ENCODE measurements around the gene PRKCZ. TPM values are rescaled to one million over a fixed set of nuclear protein-coding genes. Genes with fewer than 3 reads are reported as not detected.

The PRKCZ gene
- total RNA-seq, 2 experiments from 2014 or later, result 6.8 to 12.8 TPM

DNA sequence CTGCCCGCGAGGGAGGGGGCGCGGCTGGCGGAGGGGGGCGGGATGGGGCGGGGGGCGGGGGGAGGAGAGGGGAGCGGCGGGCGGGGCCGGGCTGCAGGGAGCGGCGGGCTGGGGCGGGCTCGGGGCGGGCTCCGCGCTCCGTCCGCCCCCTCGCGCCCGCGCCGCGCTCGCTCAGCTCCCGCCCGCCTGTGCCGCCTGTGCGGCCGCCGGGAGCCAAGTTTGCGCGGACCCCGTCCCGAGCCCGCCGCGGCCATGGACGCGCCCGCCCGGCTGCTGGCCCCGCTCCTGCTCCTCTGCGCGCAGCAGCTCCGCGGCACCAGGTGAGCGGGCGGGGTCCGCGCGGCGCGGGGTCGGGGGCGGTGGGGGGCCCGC, 31.1 kb upstream of the PRKCZ start, which contains the start of gene GABRD:
Gene GABRD (plus strand): TSS at position 174 of the 372 bp plus-strand sequence. CDS start 79 bp downstream, at position 253.
- H3K4me3 Mint-ChIP-seq, result no peak within 1 kb of the TSS
- H3K27me3 Mint-ChIP-seq, result peaks cover 50% of the 10 kb centered on the region
- DNase-seq, result no peak
- peak; percentile 55 for ATAC-seq
- H3K27ac Mint-ChIP-seq, result no peak within 1 kb of the TSS
- CTCF ChIA-PET, result interaction anchor here (4.3 kb wide), 1 partner anchor 25 kb away, joined by 18 read pairs; no protein-coding TSS in a partner anchor
- H3K9me3 Mint-ChIP-seq (ENCODE audit: low read depth), result no peaks in the 10 kb centered on the region
- peaks cover 2% of the 10 kb centered on the region for H3K36me3 Mint-ChIP-seq
- H3K4me1 Mint-ChIP-seq, result peaks cover 2% of the 10 kb centered on the region

DNA sequence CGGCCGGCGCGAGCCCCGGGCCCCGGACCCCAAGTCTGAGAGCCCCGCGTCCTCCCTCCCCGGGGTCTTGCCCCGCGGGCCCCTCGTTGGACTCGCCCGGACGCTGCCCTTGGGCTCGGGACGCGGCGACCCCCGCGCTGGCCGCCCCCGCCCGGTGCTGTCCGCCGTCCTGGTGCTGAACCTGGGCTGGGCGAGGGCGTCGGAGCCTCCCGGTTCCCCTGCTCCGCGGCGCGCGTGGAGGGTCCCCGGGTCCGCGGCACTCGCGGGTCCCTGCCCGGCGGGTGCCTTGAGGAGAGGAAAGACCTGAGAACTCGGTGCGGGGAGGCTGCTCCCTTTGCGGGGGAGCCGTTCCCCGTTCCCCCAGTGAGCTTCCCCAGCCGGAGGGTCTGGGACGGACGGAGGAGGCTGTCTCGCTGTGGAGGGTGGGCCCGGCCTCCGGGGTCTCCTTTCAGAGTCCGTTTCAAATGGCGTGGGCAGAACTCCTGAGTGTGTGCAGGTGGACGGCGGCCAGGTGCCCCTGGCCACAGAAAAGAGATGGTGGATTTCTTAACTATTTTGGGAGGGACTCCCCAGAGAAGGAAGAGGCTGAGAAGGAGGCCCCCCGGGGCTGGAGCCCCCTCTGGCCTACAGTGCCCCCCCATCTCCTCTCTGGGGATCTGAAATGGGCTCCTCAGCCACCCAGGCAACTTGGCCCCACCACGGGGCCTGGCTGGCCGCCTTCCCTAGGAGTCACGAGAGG, 30.5 kb upstream of the PRKCZ start:
- DNase-seq (no peak), ATAC-seq (peak; percentile 33)
- H3K9me3 Mint-ChIP-seq (ENCODE audit: low read depth), result no peaks in the 10 kb centered on the region
- H3K36me3 Mint-ChIP-seq, result peaks cover 2% of the 10 kb centered on the region
- peaks cover 46% of the 10 kb centered on the region for H3K27me3 Mint-ChIP-seq
- H3K27ac Mint-ChIP-seq, result no peak overlapping the region
- peaks cover 2% of the 10 kb centered on the region for H3K4me1 Mint-ChIP-seq
- H3K4me3 Mint-ChIP-seq, result no peak overlapping the region
- CTCF ChIA-PET, result interaction anchor here (4.3 kb wide), 1 partner anchor 25 kb away, joined by 18 read pairs; no protein-coding TSS in a partner anchor

- no peak for DNase-seq
- H3K4me3 Mint-ChIP-seq, result no peak overlapping the region
Observed at GRCh38 chr1:2020310-2020655, 29.9 kb upstream of the PRKCZ start.

DNA sequence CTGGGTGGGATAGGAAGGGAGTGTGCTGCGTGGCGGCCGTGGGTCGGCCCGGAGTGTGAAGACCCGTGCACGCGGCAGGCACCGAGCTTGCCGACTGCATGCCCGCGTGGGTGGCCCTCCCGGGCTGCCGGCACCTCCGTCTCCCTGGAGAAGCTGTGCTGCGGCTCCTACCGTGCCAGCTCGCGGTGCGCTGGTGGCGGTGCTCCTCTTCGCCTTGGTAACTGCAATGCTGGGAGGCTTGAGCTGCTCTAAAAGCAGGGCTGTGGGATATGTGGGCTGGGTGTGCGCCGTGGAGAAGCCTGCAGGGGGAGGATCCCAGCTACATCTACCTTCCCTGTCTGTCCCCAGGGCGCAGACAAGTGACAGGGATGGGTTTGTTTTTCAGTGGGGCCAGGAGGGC, 28.7 kb upstream of the PRKCZ start:
- Mint-ChIP-seq H3K9me3 (ENCODE audit: low read depth) (no peaks in the 10 kb centered on the region), H3K27me3 (peaks cover 37% of the 10 kb centered on the region), H3K4me1 (peaks cover 5% of the 10 kb centered on the region), H3K27ac (no peak overlapping the region), H3K4me3 (no peak overlapping the region), H3K36me3 (peaks cover 2% of the 10 kb centered on the region)
- DNase-seq, result no peak
- no peak for ATAC-seq
- CTCF ChIA-PET, result interaction anchor here (1.8 kb wide), 1 partner anchor 23 kb away, joined by 7 read pairs; no protein-coding TSS in a partner anchor

More at GRCh38 chr1:2020310-2020655, 29.9 kb upstream of the PRKCZ start:
- H3K27ac Mint-ChIP-seq, result no peak overlapping the region
- CTCF ChIA-PET, result interaction anchor here (4.3 kb wide), 1 partner anchor 24 kb away, joined by 18 read pairs; no protein-coding TSS in a partner anchor
- peaks cover 2% of the 10 kb centered on the region for H3K4me1 Mint-ChIP-seq
- ATAC-seq, result no peak
- H3K9me3 Mint-ChIP-seq (ENCODE audit: low read depth), result no peaks in the 10 kb centered on the region
- H3K36me3 Mint-ChIP-seq, result peaks cover 2% of the 10 kb centered on the region
- H3K27me3 Mint-ChIP-seq, result peaks cover 42% of the 10 kb centered on the region

DNA sequence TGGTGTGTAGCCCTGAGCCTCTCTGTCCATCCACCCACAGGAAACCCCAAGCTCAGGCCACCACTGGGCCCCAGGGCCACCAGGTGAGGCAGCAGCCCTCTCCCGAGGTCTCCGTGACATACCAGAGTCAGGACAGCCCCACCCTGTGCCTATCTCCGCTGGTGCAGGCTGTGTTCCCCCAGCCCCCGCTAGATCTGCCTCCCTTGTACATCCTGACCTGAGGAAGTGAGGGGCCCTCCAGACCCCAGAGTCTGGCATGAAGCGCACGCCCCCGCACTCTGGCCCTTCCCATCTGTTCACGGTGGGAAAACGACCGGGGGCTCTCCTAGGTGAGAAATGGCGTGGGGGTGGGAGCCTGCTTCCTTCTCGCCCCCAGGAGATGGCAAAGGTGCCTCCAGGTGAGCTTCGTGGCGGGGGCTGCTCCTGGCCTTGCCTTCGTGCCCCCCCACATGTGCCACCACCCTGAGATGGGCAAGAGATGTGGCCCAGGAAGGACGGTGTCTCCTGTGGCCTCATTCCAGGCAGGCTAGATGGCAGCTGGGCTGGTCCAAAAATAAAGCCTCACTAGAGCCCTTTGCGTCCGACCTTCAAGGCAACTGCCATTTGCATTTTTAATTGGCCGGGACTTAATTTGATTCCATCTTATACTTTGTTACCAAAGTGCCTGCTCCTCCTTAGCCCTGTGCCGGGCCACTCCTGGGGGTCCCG, 28.0 kb upstream of the PRKCZ start:
- Mint-ChIP-seq H3K9me3 (ENCODE audit: low read depth) (no peaks in the 10 kb centered on the region), H3K36me3 (peaks cover 2% of the 10 kb centered on the region), H3K4me1 (peaks cover 5% of the 10 kb centered on the region), H3K4me3 (no peak overlapping the region), H3K27ac (no peak overlapping the region), H3K27me3 (peaks cover 31% of the 10 kb centered on the region)
- no peak for DNase-seq
- ATAC-seq, result no peak
- CTCF ChIA-PET, result interaction anchor here (1.8 kb wide), 1 partner anchor 23 kb away, joined by 7 read pairs; no protein-coding TSS in a partner anchor

DNA sequence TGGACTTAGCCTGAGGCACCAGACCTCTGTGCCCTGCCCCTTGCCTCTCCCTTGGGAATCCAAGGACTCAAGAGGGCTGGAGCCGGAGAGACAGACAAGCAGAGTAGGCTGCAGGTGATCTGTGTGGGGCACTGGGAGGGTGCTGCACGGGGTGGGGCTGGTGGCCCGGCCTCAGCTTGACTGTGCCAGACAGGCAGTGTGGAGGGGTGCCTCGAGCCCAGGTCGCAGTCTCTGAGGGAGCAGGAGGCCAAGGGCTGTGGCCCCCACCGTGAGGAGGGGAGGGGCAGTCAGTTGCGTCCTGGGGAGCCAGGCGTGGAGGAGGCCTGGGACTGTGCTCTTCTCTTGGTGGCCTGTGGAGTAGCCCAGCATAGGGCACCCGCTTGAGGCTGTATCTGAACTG, 27.0 kb upstream of the PRKCZ start:
- Mint-ChIP-seq H3K27ac (no peak overlapping the region), H3K27me3 (peaks cover 21% of the 10 kb centered on the region), H3K4me3 (no peak overlapping the region), H3K9me3 (ENCODE audit: low read depth) (no peaks in the 10 kb centered on the region), H3K36me3 (peaks cover 2% of the 10 kb centered on the region), H3K4me1 (peaks cover 5% of the 10 kb centered on the region)
- DNase-seq (no peak), ATAC-seq (no peak)
- CTCF ChIA-PET, result no interaction called here

- ATAC-seq (no peak), DNase-seq (no peak)
- peaks cover 3% of the 10 kb centered on the region for H3K4me1 Mint-ChIP-seq
- H3K36me3 Mint-ChIP-seq, result no peaks in the 10 kb centered on the region
- no peak overlapping the region for H3K4me3 Mint-ChIP-seq
- no peak overlapping the region for H3K27ac Mint-ChIP-seq
- H3K9me3 Mint-ChIP-seq (ENCODE audit: low read depth), result no peaks in the 10 kb centered on the region
- CTCF ChIA-PET, result interaction anchor here (1.4 kb wide), 1 partner anchor 20 kb away, joined by 6 read pairs; no protein-coding TSS in a partner anchor
- peaks cover 16% of the 10 kb centered on the region for H3K27me3 Mint-ChIP-seq
Observed at GRCh38 chr1:2024451-2024850, 25.8 kb upstream of the PRKCZ start.

DNA sequence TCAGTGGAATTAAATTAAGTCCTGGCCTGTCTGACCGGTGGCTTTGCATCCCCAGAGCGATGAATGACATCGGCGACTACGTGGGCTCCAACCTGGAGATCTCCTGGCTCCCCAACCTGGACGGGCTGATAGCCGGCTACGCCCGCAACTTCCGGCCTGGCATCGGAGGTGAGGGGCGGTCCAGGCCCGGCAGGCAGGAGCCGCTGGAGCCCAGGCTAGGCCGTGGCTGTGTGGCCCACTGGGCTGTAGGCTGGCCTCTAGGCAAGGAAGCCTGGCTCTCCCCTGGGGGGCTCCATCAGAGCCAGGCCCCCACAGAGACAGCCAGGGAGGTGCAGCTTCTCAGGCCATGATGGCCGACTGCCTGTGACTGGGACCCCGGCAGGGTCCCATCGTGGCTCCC, 25.3 kb upstream of the PRKCZ start:
- no peaks in the 10 kb centered on the region for H3K9me3 Mint-ChIP-seq (ENCODE audit: low read depth)
- ATAC-seq, result no peak
- H3K27me3 Mint-ChIP-seq, result peaks cover 15% of the 10 kb centered on the region
- H3K36me3 Mint-ChIP-seq, result no peaks in the 10 kb centered on the region
- H3K4me3 Mint-ChIP-seq, result no peak overlapping the region
- no peak for DNase-seq
- H3K4me1 Mint-ChIP-seq, result peaks cover 3% of the 10 kb centered on the region
- H3K27ac Mint-ChIP-seq, result no peak overlapping the region
- CTCF ChIA-PET, result interaction anchor here (1.1 to 2.7 kb wide), 3 partner anchors 20 to 36 kb away, joined by 3 to 14 read pairs (median 6); no protein-coding TSS in a partner anchor

DNA sequence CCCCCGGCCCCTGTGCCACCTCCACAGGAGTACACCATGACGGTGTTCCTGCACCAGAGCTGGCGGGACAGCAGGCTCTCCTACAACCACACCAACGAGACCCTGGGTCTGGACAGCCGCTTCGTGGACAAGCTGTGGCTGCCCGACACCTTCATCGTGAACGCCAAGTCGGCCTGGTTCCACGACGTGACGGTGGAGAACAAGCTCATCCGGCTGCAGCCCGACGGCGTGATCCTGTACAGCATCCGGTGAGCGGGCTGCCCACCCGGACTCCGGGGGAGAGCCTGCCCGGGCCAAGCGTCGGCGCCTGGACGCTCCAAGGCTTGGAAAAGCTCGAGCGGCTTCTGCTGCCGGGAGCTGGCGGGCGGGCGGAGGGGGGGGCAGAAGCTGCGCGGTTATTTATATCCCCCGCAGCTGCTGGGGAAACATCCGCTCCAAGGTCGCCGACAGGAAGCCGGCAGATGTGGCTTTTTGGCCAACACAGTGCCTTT, 24.7 kb upstream of the PRKCZ start:
- CTCF ChIA-PET, result interaction anchor here (1.1 to 2.7 kb wide), 2 partner anchors 19 to 36 kb away, joined by 3 to 14 read pairs; no protein-coding TSS in a partner anchor
- Mint-ChIP-seq H3K4me1 (peaks cover 3% of the 10 kb centered on the region), H3K27ac (no peak overlapping the region), H3K9me3 (ENCODE audit: low read depth) (no peaks in the 10 kb centered on the region), H3K36me3 (no peaks in the 10 kb centered on the region), H3K27me3 (peaks cover 8% of the 10 kb centered on the region), H3K4me3 (no peak overlapping the region)
- ATAC-seq, result peak; percentile 64
- DNase-seq, result peak; percentile 52

- CTCF ChIA-PET, result no interaction called here
- Mint-ChIP-seq H3K27ac (no peak overlapping the region), H3K27me3 (no peaks in the 10 kb centered on the region), H3K4me1 (peaks cover 3% of the 10 kb centered on the region), H3K9me3 (ENCODE audit: low read depth) (no peaks in the 10 kb centered on the region), H3K36me3 (no peaks in the 10 kb centered on the region), H3K4me3 (no peak overlapping the region)
- ATAC-seq (no peak), DNase-seq (no peak)
Observed at GRCh38 chr1:2027961-2028583, 22.1 kb upstream of the PRKCZ start.

GRCh38 chr1:2028870-2029560, 21.2 kb upstream of the PRKCZ start:
- no peak overlapping the region for H3K27ac Mint-ChIP-seq

DNA sequence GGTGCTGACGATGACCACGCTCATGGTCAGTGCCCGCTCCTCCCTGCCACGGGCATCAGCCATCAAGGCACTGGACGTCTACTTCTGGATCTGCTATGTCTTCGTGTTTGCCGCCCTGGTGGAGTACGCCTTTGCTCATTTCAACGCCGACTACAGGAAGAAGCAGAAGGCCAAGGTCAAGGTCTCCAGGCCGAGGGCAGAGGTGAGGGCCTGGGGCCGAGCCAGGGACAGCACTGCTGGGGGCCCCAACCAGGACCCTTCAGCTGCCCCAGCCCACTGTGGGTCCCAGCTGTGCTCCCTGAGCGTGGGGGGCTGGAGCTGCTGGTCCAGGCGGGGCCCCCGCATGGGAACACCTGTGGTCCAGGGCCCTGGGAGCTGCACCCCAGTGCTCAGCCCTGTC, 20.6 kb upstream of the PRKCZ start:
- peaks cover 3% of the 10 kb centered on the region for H3K4me1 Mint-ChIP-seq
- DNase-seq (no peak), ATAC-seq (no peak)
- no peaks in the 10 kb centered on the region for H3K9me3 Mint-ChIP-seq (ENCODE audit: low read depth)
- H3K27me3 Mint-ChIP-seq, result no peaks in the 10 kb centered on the region
- no peak overlapping the region for H3K27ac Mint-ChIP-seq
- no peaks in the 10 kb centered on the region for H3K36me3 Mint-ChIP-seq
- CTCF ChIA-PET, result interaction anchor here (1.0 kb wide), 1 partner anchor 14 kb away, joined by 4 read pairs; no protein-coding TSS in a partner anchor
- H3K4me3 Mint-ChIP-seq, result no peak overlapping the region

More at GRCh38 chr1:2028870-2029560, 21.2 kb upstream of the PRKCZ start:
- no peaks in the 10 kb centered on the region for H3K9me3 Mint-ChIP-seq (ENCODE audit: low read depth)
- H3K36me3 Mint-ChIP-seq, result no peaks in the 10 kb centered on the region
- no peak for DNase-seq
- CTCF ChIA-PET, result interaction anchor here (1.0 kb wide), 1 partner anchor 15 kb away, joined by 4 read pairs; no protein-coding TSS in a partner anchor
- H3K4me1 Mint-ChIP-seq, result peaks cover 3% of the 10 kb centered on the region
- no peak overlapping the region for H3K4me3 Mint-ChIP-seq
- no peaks in the 10 kb centered on the region for H3K27me3 Mint-ChIP-seq
- no peak for ATAC-seq
